Skin of body (tissue), 2 donors: ENCODE data around the gene TNS1. TPM values are rescaled to one million over a fixed set of nuclear protein-coding genes. Genes with fewer than 3 reads are reported as not detected.

Experiments used
- DNase-seq: peaks from one replicate; lab custom pipeline; 2025; lab: John Stamatoyannopoulos, UW
- total RNA-seq: library from RNA; depleted of rRNA; stranded (reverse); fragments of >200 nt; gene quantifications from one replicate; pipeline ENCODE4 v1.2.3, GENCODE V29; 2014

The TNS1 gene
- total RNA-seq, 1 donor from 2014 or later: 92.3 TPM

- no peak for DNase-seq
Measured at GRCh38 chr2:217852555-217853211, 150.1 kb downstream of the TNS1 start.

DNA sequence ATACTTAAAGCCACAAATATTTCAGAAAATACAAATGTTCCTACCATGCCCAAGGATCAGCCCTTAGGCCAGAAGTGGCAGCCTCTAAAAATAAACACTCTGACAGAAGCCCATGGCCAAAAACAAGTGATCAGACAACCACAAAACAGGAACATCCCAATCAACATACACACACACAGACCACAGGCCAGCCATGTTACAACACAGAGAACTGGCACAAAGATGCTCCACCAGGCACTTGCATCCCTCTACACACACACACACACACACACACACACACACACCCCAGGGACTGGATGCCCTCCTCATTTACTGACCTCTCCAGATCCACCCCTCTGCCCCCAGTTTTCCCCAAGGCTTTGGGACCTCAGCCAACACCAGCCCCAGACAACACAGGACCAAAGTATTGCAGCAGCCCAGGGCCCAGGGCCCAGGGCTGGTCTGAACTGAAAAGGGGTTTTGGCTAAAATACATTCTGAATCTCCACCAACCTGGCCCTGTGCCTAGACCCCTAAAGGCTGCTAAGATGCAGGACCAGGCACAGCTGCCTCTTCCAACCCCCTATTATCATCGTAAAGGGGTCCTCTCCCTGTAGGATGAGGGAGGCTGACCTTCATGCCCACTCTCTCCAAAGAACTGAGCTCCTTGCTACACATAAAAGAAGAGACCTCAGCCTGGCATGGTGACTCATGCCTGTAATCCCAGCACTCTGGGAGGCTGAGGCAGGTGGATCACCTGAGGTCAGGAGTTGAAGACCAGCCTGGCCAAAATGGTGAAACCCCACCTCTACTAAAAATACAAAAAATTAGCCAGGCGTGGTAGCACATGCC, 151.4 kb downstream of the TNS1 start:
- DNase-seq: no peak

- no peak for DNase-seq
Measured at GRCh38 chr2:217849154-217849975, 153.4 kb downstream of the TNS1 start.

DNA sequence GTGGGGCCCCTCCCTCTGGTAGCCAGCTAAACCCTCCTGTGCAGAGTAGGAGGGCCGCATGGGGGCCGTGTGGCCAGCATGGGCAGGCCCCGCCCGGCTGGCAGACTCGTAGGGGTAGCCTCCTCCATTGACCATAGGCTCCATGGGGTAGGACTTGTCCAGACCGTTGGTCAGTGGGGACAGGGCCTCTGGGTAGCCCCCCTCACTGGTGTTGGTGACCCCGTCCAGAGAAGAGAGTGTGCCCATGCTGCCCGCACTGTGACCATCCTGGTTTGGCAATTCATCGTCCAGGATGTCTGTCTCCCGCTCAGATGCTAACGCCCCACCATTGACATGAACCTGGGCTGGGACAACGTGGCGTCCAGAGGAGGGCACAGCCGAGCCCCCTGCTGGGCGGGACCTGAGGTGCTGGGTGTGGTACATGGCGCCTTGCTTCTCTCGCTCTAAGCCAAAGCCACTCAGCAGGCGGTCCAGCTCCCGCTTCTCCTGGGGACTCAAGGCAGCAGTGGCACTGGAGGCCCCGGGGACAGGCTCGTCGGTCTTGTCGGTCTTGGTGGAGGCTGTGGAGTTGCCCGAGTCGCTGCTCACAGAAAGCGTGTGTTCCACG, 154.3 kb downstream of the TNS1 start:
- DNase-seq: no peak

DNA sequence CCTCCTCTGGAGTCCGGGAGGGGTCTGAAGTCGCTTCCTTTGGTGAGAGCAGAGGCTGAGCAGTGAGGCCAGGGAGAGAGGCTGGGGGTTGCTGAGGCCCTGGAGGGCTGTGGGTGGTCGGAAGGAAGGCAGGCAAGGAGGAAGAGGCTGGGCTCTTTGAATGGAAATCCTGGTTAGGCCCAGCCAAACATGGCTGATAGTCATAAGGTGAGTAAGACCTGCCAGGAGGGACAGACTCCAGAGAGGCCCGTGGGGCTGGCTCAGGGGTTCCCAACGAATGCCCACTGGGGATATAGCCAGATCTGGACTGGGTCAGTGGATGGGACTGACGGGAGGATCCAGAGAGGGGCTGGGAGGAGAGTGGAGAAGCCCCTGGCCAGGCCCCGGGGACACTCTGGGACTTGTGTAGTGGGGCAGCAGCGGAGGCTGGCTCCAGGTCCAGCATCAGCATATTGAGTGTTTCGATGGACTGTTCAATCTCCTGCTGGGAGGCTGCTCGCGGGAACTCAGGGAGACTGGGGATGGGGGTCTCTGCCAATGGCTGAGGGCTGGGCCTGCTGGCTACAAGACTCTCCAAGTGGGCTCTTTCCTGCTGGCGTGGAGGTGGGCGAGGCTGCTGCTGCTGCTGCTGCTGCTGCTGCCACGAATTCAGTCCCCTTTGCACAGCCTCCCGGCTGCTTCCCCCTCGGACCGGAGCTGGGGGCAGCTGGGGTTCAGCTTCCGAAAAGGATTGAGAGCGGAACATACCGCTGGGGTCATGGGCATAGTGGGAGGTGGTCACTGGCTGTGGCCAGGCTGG, 155.0 kb downstream of the TNS1 start:
- no peak for DNase-seq

DNA sequence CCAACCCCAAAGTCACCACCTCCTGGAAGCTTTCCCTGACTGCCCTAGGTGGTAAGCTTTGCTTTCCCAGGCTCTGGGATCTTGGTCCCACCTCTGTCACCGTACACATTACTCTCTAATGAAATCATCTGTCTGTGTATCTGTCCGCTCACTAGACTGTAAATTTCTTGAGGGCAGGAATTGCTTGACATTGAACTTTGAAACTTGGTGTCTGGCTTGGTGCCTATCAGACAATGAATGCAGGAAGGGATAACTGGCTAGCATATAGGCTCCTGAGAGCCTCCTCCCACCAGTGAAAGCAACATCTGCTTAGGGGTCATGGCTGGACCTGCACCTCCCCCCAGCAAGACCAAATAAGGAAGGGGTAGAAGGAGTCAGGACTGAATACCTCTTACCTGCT, 155.7 kb downstream of the TNS1 start:
- no peak for DNase-seq

DNA sequence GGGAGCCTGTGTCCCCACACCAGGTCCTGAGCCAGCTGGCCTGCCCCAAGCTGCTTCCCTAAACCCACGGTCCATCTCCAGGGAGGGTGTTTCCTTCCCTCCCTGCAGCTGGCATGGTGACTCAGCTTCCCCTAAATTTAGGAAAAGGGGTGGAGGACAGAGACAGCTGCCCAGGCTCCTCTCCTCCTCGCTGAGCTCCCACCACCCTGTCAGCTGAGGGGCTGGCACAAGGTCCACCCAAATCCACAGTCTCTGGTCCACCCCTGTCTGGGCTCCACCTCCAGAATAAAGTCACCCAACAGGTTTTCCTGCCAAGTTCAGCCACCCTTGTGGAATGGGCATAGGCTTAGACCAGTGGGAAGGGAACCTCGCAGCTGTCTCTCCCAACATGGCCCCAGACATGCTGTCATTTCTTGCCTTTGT, 156.5 kb downstream of the TNS1 start:
- no peak for DNase-seq

DNA sequence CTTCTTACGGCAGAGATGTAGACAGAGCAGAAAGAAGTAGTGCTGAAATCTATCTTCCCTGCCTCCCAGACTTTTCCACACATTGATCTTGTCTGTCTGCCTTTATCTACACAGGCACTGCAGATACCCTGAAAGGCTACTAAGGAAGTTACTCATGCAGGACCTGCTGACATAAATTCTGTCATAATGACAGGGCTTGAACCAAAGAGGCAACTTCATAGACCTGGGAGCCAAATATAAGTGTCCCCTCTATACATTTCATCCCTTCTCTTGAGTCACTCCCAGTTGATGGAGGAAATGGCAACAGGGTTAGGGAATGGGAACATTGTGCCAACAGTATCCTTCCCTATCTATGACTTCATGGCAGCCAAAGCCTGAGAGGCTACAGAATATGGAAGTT, 157.5 kb downstream of the TNS1 start:
- DNase-seq: no peak

GRCh38 chr2:217844696-217845095, 158.1 kb downstream of the TNS1 start:
- no peak for DNase-seq

- no peak for DNase-seq
Measured at GRCh38 chr2:217843324-217843723, 159.5 kb downstream of the TNS1 start.

- no peak for DNase-seq
Measured at GRCh38 chr2:217842017-217842416, 160.8 kb downstream of the TNS1 start.

GRCh38 chr2:217840522-217840921, 162.3 kb downstream of the TNS1 start:
- no peak for DNase-seq

GRCh38 chr2:217839750-217840107, 163.1 kb downstream of the TNS1 start:
- DNase-seq: no peak

GRCh38 chr2:217839073-217839749, 163.6 kb downstream of the TNS1 start:
- no peak for DNase-seq

DNA sequence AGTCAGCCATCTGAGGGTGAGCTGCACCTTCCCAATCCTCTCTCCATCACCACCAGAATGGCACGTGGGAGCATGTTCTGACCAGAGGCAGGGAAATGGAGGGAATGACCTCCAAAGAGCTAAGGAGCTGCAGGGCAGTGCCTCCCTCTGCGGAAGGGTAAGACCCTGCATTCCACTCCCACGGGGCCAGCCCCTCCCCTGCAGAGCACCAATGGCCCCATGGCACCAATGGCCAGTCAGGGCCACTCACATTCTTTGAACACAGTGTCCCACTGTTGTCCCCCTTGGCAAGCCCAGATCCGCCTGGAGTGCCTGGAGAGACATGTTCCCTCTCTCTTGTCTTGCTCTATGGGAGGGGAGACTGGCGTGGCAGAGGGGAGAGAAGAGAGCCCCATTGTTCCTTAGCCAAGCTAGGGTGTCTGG, 164.4 kb downstream of the TNS1 start:
- no peak for DNase-seq

DNA sequence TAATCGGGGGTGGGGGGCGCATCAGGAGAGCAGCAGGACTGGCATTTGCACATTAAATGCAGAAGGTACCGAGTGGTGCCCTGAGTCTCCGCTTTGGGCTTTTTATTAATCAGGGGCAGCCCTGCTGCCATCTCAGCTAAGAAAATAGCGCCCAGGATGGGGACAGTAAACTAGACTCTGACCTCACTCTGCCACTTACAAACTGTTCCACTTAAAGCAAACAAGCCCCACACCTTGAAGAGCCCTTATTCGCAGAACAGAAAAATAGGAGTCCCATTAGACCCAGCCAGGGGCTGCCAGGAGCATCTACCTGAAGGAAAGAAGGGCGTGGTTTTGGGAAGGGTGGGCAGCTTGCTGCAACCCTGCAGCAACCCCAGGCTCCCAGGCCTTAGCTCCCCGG, 165.3 kb downstream of the TNS1 start:
- no peak for DNase-seq

DNA sequence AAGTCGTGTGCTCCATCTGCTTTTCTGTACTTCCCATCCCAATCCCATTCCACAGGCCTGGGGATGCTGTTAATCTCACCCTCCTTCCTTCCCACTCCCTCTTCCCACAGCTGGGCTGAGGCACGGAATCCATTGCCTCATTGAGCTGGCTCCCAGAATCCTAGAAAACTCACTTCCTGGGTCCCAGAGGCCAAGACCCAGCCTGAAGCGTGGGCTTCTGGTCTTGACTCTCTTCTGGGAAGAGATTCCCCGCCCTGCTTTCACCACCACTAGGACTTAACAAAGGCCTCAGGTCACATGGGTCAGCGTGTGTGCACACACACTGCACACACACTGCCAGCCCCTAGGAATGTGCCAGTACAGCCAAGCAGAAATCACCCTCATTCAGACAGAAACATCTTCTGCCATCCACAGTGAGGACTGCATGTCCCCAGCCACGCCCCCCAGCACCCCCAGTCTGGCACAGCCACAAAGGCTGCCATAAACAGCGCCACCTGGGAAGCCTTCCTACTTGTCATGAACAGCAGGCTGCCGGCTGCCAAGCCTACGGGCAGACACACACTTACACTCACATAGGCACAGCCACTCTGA, 165.8 kb downstream of the TNS1 start:
- DNase-seq: peak; percentile 96

GRCh38 chr2:217835931-217836891, 166.6 kb downstream of the TNS1 start:
- DNase-seq: peak; percentile 99
